GM19395 (cell line): ENCODE measurements around the gene HDAC9.
A peak's percentile ranks its signal among the peaks of the same experiment; 100 is the strongest.

Experiments used
- ATAC-seq: cut with Tn5 transposase; IDR thresholded peaks from one replicate; pipeline ENCODE4 v1.9.1; 2021; ENCODE audit warnings: mild to moderate bottlenecking, moderate library complexity; ENCODE audit not compliant: unreplicated experiment

HDAC9 gene

DNA sequence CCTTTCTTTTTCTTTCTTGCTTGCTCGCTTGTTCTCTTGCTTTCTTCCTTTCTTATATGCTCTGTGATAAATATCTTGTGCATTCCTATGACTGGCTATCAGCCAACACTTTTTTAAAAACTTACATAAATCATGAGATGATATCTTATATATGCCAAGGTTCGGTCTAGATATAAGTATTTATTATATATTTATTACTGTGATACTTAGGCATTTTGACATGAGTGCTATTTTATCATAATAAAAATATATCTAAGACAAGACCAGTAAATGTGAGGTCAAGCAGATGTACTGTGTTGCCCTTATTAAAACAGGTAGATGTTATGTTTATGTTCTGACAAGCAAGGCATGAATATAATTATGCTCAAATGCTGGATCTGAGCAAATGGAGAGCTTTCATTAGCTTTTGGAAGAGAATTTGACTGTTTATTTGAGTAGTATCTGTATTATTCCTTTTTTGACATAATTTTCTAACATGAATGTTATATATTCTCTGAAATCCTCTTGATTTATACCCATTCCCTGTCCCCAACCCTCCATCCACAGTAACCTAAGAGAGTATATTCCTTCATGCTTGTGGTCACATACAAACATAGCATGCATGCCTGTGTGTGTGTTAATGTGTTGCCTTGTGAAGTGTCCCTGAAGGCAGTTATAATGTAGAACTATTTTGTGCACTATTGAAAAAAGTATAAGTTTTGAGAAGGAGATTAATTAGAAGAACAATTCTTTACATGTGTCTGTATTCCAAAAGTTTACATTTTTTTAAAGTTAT is 158.0 kb downstream of the HDAC9 start:
- ATAC-seq = no peak

DNA sequence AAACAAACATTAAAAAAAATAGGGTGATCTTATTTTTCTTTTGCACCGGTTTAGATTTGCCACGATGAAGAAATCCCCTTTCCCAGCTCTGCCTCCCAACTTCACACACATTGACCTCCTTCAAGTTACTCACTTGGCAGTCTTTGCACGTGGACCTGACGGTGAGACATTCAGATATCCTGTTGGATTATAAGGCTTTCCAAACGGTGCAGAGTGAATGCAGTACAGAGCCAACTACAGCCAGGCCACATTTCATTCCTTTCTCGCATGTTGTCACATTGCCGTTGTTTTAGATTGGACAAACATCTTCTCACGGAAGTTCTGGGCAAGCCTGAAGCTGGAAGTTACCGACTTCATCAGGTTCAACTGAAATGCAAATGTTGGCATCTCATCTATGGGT is 159.2 kb downstream of the HDAC9 start:
- ATAC-seq = no peak

DNA sequence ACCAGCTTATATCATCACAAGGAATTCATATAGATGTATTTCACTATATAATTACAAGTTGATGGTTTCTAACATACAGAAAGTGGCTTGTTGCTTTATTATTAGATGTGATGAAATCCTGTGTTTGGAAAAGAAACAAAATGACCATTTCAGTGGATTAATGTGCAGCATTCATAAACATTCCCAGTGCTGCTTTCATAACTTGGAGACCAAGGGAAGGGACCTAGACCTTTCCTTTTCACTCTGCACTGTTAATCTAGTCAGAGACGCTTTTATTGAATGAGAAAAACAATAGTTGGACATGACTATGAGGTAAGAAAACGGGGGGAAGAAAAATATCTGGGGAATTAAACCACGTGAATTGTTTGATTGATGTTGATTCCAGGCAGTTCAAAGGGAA is 160.0 kb downstream of the HDAC9 start:
- ATAC-seq = no peak

DNA sequence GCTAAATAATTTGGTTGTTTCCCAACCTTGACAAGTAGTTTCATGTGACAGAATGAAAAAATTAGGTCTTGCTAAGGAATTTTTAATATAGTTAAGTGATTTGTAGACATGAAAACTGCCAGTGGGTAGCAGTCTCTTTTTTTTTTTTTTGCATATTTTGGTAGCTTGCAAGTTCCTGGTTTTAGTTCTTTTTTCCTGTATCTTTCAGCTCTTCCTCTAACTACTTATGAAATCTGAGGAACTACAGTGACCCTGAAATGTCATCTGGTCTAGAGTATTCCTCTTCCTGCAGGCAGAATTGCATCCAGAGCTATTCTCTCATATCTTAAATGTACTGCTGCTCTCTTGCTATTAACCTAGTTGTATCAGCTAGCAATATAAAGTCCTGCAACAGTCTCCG is 160.4 kb downstream of the HDAC9 start:
- ATAC-seq = no peak

DNA sequence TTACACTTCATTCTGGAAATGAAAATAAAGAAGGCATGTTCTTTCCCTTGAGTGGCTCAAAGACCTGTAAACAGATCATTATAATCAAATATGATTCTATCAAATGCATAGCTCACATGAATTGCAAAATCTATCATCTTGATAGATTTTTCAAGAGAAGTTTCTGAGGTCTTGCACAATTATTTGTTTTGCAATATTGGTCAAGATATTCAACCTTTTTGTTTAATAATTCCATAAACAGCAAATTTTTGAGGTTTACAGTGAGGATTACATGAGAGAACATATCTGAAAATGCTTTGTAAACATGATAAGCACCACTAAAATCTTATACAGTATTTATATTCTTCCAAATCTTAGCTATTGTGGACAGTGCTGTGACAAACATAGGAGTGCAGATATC is 160.8 kb downstream of the HDAC9 start:
- no peak for ATAC-seq

DNA sequence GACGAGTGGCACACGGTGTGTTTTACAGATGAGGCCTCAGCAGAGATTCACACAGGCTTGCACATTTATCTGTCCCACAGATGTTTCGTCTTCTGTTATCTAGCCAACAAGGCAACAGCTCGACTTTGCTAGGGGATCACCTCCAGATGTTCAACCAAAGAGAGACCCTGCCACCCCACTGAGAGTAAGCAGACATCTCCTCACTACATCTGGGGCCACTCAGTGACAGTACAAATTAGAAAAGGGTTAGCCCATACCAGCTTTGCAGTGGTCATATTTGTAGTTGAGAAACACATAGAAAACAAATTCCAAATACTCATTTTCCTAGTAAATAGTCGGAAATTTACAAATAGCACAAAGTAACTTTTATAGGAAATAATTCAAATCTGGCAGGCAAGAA is 164.2 kb downstream of the HDAC9 start:
- no peak for ATAC-seq

DNA sequence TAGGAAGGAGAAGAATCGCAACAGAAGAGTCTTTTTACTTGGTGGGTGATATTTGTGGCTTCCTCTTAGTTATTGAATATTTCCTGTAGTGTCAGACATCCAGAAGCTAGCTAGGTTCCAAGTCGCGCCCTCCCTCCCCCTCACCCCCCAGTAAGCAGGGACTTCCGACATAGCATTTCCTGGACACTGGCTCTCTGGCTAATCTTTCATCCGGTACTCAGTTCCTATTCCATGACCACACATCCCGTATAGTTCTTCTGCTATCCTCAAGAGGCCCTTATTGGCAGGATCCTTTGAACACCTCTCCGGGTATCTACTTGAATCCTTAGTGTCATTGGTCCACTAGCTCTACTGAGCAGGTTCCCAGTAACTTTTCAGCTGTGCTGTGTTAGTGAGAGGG is 167.8 kb downstream of the HDAC9 start:
- no peak for ATAC-seq

DNA sequence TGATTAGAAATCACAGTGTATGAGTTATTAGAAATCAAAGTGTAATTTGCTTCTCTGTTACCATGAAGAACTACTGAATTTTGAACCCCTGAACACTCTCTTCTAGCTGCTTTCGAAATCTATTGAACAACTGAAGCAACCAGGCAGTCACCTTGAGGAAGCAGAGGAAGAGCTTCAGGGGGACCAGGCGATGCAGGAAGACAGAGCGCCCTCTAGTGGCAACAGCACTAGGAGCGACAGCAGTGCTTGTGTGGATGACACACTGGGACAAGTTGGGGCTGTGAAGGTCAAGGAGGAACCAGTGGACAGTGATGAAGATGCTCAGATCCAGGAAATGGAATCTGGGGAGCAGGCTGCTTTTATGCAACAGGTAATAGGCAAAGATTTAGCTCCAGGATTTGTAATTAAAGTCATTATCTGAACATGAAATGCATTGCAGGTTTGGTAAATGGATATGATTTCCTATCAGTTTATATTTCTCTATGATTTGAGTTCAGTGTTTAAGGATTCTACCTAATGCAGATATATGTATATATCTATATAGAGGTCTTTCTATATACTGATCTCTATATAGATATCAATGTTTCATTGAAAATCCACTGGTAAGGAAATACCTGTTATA is 170.7 kb downstream of the HDAC9 start:
- peak; percentile 98 for ATAC-seq

DNA sequence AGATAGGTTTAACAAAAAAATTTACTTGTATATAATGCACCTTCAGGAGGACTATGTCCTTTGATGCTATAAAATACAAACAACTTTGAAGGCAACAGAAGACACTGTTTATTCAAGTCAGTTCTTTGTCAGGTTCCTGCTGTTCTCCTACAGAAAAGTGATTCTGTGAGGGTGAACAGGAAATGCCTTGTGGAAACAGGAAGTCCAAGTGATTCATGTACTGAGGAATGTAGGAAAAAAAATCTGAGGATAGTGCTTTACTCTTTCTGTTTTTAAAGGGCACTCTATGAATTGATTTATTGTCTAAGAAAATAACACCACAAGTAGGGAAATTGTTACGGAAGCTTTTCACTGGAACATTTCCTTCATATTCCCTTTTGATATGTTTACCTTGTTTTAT is 171.9 kb downstream of the HDAC9 start:
- ATAC-seq = no peak

DNA sequence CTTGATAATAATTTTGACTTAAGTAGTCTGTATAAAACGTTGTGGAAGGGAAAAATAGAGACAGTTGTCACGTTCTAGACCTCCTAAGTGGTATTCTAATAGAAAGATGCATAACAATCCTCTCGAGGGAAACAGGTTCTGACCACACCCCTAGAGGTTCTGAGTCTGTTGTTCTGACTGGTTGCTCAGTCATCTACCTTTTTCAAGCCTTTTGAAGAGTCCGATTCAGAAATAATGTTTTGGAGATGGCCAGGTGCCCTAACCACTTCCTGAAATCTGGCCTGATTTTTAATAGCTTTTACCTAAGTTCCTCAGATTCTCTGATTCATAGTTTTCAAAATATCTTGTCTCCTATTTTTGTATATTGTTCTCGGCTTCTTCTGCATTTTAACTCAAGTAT is 175.6 kb downstream of the HDAC9 start:
- ATAC-seq = no peak

DNA sequence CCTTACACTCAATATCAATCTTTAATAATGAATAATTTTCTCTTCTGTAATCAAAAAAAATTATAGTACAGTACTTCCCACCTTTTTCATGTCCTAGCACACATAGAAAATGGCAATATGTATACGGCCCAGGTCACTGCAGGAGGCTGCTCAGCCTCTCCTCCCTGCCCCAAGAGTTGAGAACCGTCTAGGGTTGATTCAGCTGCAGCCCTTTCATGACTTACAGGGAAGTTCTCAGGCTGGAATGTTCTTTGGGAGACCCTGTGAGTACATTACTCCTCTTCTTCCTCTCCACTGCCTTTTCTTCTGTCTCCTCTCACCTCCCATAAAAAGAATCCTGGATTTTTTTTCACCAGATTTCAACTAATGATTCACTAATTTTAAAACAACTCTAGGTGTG is 180.0 kb downstream of the HDAC9 start:
- ATAC-seq = no peak

DNA sequence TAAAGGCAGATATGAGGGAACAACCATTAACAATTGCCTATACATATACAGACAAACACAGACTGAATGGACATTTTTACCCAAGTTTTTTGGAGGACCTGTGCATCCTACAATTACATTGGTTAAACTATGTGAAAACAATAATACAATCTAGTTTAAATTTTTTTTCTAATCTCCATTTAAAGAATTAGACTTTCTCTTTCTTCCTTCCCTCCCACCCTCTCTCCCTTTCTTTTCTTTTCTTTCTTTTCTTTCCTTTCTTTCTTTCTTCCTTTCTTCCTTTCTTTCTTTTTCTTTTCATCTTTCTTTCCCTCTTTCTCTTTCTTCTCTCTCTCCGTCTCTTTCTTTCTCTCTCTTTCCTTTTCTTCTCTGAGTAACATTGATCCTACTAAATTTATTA is 183.7 kb downstream of the HDAC9 start:
- ATAC-seq = no peak

DNA sequence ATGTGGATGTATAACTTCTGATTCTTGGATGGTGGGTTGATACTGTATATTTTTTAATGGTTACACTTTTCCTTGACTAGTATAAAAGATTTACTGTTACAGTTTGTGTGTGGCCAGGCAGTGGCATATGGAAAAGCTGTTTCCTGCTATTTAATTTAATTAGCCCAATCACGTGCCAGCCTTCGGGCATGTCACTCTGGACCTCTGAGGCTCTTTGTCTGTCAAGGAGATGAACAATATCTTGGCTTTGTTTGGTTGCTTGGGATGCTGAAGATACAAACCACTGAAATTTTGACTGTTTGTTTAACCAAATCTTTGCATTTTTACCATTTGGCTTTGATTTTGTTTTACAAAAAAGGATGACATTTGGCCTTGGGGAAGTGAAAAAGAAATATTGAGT is 185.0 kb downstream of the HDAC9 start:
- no peak for ATAC-seq

DNA sequence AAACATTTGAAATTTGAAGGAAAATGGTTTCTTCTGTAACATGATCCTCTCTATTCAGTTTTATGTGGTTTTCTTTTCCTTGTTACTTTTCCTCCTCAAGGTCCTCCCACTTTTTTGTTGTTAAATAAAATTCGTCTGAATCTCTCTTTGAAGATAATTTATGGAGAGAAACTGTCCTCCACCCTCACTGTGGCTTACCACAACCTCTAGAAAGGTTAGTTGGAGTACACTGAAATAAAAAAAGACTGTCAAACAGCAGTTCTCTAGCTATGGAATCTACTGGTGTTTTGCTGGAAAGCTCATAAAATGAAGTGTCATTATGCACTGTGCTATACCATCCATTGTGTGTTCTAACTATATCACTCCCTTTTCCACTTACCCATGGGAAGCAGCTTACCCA is 189.4 kb downstream of the HDAC9 start:
- no peak for ATAC-seq

DNA sequence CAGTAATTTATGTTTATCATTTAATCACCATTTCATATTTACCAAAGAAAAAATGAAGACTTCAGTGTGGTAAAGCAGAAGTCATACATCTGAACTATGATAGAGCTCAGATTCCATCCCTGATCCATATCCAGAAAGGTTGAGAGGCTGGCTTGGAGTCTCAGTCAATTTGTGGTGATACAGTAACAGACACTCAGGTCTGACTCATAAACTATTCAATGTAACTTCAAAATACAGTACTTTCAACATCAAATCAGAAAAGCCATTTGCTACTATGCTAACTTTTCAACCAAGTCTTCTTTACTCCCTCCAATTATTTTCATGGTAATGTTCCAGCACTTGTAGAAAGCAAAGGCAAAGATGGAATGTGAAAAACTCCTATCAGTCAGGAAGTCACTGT is 190.4 kb downstream of the HDAC9 start:
- no peak for ATAC-seq

DNA sequence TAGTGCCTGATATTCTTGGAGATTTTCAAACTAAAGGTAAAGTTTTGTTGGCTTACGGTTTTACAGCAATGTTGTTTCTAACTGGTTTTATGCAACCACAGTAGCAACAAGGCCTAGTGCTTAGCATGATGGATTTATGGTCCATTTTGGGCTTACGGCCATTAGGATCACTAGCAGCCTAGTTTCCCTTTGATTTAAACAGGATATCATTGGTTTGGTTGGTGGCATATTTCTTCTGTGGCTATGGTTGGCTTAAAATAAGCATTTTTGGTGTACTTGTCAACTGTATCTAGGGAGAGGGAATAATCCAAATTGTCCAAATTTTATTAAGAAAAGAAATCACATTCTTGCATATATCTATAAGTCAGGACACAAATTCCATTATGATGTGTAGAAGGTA is 194.0 kb downstream of the HDAC9 start:
- ATAC-seq = no peak

DNA sequence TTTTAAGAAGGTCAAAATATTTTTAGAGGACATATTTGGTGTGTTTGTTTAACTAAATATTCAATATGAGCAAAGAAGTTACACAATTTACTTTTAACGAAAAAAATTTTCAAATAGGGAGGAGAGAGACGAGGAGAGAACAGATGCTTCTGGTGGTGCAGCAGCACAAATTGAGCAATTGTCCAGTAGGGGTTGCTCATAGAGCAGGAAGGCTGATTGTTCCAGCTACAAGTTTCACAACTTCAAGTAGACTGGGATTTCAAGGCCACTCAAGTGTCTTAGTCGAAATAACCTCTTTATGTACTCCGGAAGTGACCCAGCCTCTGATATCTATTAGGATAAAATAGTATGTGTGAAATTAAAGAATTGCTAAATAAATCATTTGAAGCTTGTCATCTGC is 197.9 kb downstream of the HDAC9 start:
- no peak for ATAC-seq

DNA sequence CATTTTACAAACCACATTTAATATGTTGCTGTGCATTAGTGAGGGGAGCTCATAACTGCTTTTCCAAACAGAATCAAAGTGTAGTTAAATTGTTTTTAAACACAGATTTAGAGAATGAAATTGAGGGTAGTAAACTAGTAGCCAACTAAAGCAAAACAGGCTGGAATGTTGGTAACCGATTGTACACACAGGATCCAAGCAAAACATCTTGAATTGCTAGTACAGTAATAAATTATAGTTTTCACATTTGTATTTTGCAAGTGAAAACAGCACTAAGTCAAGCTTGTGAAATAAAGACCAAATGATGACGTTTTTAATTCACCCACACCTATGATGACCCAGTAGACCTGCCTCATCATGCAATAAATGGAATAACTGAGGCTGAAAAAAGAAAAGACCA is 198.3 kb downstream of the HDAC9 start:
- ATAC-seq = no peak

DNA sequence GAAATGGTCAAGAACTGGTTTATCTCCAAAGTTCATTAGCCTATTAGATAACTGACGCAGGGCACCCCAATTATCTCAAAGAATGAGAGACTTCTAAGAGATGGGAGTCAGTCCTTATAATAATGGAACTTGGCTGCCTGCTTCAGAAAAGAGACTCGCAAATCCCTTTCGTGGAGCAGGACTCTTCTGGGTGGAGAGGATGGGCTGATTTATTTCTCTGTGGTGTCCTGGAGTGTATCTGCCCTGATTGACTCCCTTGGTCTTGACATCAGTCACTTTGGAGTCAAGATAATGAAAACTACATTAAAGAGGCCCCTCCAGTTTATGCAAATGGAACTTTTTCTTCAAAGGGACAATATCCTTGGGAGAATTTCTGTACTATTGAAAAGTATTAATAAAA is 198.9 kb downstream of the HDAC9 start:
- ATAC-seq = no peak

DNA sequence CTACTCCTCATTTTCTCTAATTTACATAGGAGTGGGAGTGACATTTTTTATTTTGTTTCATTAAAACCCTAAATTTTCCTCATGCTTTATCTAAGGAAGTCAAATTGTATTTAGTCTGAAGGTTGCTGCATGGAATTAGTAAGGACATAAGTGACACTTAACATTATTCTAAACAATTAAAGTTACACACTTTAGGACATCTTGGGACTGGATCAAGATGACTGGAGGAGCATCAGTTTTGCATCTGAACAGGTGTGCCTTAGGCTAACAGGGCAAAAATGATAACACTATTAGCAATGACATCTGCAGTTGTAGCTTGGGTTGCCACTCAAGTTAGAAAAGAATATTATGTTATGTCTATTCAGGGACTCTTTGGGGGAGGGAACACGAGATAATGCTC is 199.4 kb downstream of the HDAC9 start:
- ATAC-seq = no peak

DNA sequence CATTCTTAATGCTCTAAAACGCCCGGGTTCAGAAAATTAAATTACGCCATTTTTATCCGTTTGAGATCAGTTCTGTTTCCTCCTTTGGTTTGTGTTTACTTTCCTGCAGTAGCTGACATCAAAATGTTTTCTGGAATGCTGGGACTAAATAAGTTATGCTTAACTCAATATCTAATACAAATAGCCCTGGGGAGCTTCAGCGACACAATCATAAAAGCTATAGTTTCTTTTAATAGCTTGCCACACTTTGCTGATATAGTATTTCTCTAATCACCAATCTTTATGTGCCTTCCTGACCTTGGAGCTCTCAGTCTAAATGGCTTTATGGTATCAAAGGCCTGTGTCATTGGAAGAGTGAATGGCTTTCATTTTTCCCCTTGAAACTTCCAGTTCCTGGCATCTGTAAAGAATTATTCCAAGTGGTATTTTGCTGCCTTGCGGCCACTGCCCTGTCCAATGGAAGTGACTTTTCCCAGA is 202.7 kb downstream of the HDAC9 start:
- no peak for ATAC-seq

DNA sequence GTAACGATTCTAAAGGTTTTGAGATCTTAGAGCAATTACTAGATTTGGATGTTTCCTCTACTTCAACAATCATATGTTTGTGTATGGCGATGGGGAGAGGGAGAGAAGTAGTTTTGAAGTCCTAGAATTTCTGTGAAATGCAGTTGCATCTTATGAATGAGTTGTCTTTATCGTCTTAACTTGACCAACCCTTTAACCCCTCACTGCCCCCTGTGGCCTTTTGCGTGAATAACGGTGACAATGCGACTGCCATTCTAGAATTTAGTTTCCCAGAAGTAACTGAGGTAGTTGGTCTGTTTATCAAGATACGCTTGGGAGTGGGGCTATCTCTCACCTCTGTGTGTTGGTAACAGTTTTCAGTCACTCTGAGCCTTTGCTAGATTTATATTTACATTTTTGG is 204.6 kb downstream of the HDAC9 start:
- ATAC-seq = peak; percentile 60
